Embryonic facial prominence (tissue), 1 donor: ENCODE data around the gene OSBPL10.
"Not testable (repeated sequence)": the region's sequence is repeated elsewhere in the genome, so short reads cannot be mapped to it uniquely, and the experiment has no call there.

Experiments
- DNase-seq: peaks from one replicate; pipeline ENCODE4 v3.0.0-alpha.2; 2016; ENCODE audit errors: extremely low spot score

Gene OSBPL10

GRCh38 chr3:31993843-31994242, 12.8 kb upstream of the OSBPL10 start:
- no peak for DNase-seq

GRCh38 chr3:31992995-31993394, 11.9 kb upstream of the OSBPL10 start:
- DNase-seq: not testable (repeated sequence)

GRCh38 chr3:31988271-31988670, 7.2 kb upstream of the OSBPL10 start:
- DNase-seq: no peak

- DNase-seq: no peak
These were observed 4.8 kb upstream of the OSBPL10 start for GRCh38 chr3:31985831-31986230.

GRCh38 chr3:31984321-31984720, 3.3 kb upstream of the OSBPL10 start:
- DNase-seq: no peak

GRCh38 chr3:31980530-31981205, 394 bp downstream of the OSBPL10 start:
- no peak for DNase-seq

GRCh38 chr3:31979001-31979697, 1.9 kb downstream of the OSBPL10 start:
- no peak for DNase-seq

GRCh38 chr3:31978553-31978952, 2.5 kb downstream of the OSBPL10 start:
- no peak for DNase-seq

GRCh38 chr3:31977736-31978135, 3.3 kb downstream of the OSBPL10 start:
- DNase-seq: no peak

- no peak for DNase-seq
These were observed 4.8 kb downstream of the OSBPL10 start for GRCh38 chr3:31976302-31976701.

- peak; percentile 54 for DNase-seq
These were observed 6.1 kb downstream of the OSBPL10 start for GRCh38 chr3:31974964-31975363.

GRCh38 chr3:31974471-31974870, 6.6 kb downstream of the OSBPL10 start:
- no peak for DNase-seq

GRCh38 chr3:31973837-31974236, 7.2 kb downstream of the OSBPL10 start:
- DNase-seq: no peak

GRCh38 chr3:31973081-31973480, 8.0 kb downstream of the OSBPL10 start:
- no peak for DNase-seq

- DNase-seq: no peak
These were observed 9.5 kb downstream of the OSBPL10 start for GRCh38 chr3:31971607-31972006.

GRCh38 chr3:31968927-31969418, 12.1 kb downstream of the OSBPL10 start:
- DNase-seq: peak; percentile 53

- DNase-seq: no peak
These were observed 12.6 kb downstream of the OSBPL10 start for GRCh38 chr3:31968369-31968926.

- no peak for DNase-seq
These were observed 13.5 kb downstream of the OSBPL10 start for GRCh38 chr3:31967592-31967991.

GRCh38 chr3:31966978-31967591, 14.0 kb downstream of the OSBPL10 start:
- no peak for DNase-seq

GRCh38 chr3:31962801-31963205, 18.3 kb downstream of the OSBPL10 start:
- no peak for DNase-seq

- no peak for DNase-seq
These were observed 20.1 kb downstream of the OSBPL10 start for GRCh38 chr3:31960793-31961431.
